IPS-18c (cell line): ENCODE data around the gene JAG2.
"Not testable (repeated sequence)": the region's sequence is repeated elsewhere in the genome, so short reads cannot be mapped to it uniquely, and the experiment has no call there.

Source experiments
- H3K4me3 ChIP-seq: 2 replicates; pipeline ENCODE4 v1.7.0; 2013; ENCODE audit warnings: low read depth, mild to moderate bottlenecking, low read length, moderate library complexity; ENCODE audit not compliant: insufficient read depth
- H3K9me3 ChIP-seq: one replicate; pipeline ENCODE4 v1.6.1; 2013; ENCODE audit warnings: mild to moderate bottlenecking, low read length, moderate library complexity; ENCODE audit not compliant: control insufficient read depth, insufficient read depth

The JAG2 gene

GRCh38 chr14:105120056-105120455, 48.5 kb downstream of the JAG2 start:
- Histone ChIP-seq H3K9me3 (no peaks in the 10 kb centered on the region), H3K4me3 (no peak overlapping the region)

- no peak overlapping the region for H3K4me3 ChIP-seq
- no peaks in the 10 kb centered on the region for H3K9me3 ChIP-seq
These were observed 49.1 kb downstream of the JAG2 start for GRCh38 chr14:105119408-105120025.

DNA sequence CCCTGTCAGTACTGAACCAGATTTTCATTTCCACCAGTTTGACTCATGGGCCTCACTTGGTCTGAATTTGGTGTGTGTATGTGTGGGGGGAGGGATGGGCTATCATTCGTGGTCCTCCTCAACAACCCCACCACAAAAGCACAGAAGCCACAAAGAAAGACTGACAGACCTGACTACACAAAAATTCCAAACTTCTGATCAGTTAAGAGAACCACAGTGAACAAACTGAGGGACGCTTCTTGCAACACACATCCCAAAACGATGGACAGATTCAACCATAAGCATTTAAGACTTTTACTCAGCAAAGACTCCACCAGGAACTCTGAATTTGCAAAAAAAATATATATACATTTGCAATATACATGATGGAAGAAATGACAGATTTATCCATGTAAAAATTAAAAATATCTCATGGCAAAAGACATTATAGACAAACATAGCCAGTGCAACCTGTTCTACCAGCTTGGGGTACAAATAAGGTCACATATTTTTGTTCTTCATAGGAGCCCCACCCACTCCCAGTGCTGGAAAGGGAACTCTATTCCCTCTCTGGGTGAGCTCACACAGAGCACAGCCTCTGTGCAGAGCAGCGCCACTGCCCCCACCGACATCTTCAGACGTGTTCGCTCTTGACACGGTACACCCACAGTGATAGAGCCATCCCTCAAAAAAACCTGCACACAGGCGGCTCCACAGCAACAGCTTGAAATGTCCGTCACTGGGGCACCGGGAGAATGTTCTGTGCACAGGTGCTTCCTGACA, 49.7 kb downstream of the JAG2 start:
- Histone ChIP-seq H3K4me3 (no peak overlapping the region), H3K9me3 (no peaks in the 10 kb centered on the region)

DNA sequence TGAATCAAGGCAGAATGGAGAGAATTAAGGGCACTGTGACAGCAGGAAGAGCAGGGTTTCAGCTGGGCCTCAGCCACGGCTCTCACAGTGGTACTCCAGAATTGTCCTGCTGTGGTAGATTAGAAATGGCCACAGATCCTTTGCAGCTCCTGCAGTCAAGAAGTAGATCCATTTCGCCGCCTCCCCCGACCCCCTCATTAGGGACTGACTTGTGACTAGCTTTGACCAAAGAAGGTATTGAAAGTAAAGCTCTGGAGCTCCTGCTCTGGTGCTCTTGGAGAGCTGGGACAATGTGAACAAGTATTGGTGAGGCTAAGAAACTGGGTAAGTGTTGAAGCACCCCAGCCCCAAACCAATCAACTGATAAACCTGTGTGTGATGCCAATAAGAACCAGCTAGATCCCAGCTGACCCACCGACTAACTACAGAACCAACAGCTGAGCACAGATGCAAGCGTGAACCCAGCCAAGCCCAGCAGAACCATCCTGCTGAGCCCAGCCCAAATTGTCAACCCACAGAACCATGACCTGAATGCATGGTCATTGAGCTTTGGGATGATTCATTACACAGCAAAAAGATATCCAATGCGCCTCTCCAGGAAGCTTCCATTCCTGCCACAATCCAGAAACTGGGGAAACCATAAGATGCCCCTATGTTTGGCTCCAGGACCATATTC, 50.7 kb downstream of the JAG2 start:
- Histone ChIP-seq H3K9me3 (no peaks in the 10 kb centered on the region), H3K4me3 (no peak overlapping the region)

- Histone ChIP-seq H3K9me3 (no peaks in the 10 kb centered on the region), H3K4me3 (no peak overlapping the region)
These were observed 51.3 kb downstream of the JAG2 start for GRCh38 chr14:105117257-105117646.

GRCh38 chr14:105116451-105117256, 51.9 kb downstream of the JAG2 start:
- no peaks in the 10 kb centered on the region for H3K9me3 ChIP-seq
- H3K4me3 ChIP-seq: no peak overlapping the region

DNA sequence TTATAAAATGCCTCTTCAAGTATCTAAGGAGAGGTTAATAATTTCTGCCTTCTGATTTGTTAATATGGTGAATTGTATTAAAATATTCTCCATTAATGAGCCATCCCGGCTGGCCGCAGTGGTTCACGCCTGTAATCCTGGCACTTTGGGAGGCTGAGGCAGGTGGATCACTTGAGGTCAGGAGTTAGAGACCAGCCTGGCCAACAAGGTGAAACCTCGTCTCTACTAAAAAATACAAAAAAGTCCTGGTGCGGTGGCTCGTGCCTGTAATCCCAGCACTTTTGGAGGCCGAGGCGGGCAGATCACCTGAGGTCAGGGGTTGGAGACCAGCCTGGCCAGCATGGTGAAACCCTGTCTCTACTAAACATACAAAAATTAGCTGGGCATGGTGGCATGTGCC, 59.3 kb downstream of the JAG2 start:
- not testable (repeated sequence) for H3K9me3 ChIP-seq, H3K4me3 ChIP-seq

- no peak overlapping the region for H3K4me3 ChIP-seq
- no peaks in the 10 kb centered on the region for H3K9me3 ChIP-seq
These were observed 60.1 kb downstream of the JAG2 start for GRCh38 chr14:105108516-105108864.

DNA sequence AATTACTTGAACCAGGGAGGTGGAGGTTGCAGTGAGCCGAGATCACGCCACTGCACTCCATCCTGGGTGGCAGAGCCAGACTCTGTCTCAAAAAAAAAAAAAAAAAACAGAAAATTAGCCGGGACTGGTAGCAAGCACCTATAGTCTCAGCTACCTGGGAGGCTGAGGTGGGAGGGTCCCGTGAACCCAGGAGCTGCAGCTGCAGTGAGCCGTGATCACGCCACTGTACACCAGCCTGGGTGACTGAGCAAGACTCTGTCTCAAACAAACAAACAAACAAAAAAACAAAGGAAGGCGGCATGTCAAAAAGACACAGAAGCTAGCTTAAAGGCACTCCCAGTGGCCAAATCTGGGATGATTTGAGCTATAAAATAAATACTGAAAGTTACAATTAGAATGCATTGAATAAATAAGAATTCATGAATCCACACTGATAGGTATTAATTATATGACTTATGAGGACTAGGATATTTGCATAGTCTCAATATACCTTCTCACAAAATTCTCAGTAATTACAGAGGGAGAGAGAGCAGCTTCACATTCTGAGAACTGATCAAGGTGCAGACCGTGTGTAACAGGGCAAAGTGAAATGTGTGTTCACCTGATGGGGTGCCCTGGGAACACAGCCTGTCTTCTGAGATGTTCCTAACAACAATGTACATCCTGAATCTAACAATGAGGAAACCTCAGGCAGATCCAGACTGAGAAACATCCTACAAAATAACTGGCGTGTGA, 60.6 kb downstream of the JAG2 start:
- Histone ChIP-seq H3K9me3 (no peaks in the 10 kb centered on the region), H3K4me3 (no peak overlapping the region)

DNA sequence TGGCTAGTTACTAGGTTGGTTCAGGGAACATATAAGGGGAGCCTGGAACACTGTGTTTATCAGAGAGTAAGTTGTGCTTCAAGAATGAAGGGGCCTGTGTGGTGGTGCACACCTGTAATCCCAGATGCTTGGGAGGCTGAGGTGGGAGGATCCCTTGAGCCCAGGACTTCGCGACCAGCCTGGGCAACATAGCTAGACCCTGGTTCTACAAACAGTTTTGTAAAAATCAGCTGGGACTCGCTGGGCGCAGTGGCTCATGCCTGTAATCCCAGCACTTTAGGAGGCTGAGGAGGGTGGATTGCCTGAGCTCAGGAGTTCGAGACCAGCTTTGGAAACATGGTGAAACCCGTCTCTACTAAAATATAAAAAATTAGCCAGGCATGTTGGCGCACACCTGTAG, 61.2 kb downstream of the JAG2 start:
- Histone ChIP-seq H3K4me3 (no peak overlapping the region), H3K9me3 (no peaks in the 10 kb centered on the region)

GRCh38 chr14:105105158-105105557, 63.4 kb downstream of the JAG2 start:
- H3K4me3 ChIP-seq: no peak overlapping the region
- no peaks in the 10 kb centered on the region for H3K9me3 ChIP-seq

GRCh38 chr14:105102893-105103292, 65.7 kb downstream of the JAG2 start:
- peaks cover 2% of the 10 kb centered on the region for H3K9me3 ChIP-seq
- no peak overlapping the region for H3K4me3 ChIP-seq

DNA sequence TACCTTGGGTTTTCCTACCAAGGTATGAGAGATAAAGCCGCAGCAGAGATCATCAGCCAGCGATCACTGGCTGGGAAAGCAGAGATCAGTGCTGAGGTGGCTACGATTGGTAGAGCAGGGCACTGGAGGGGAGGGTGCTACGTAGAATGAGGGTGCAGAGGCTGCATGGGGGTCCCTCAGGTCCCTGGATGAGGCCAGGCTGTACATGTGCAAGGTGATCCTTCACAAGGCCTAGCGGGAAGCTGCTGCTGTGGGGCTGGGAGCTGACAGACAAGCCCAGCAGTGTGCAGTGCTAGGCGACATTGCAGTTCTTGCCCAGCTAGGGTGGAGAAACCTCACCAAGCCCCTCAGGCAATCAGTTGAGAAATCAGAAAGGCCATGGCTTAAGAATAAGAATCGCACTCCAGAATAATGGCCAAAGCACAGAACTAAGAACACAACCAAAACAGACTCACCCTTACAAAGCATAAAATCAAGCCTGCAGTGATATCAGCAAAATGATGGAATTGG, 66.2 kb downstream of the JAG2 start:
- Histone ChIP-seq H3K4me3 (no peak overlapping the region), H3K9me3 (peaks cover 2% of the 10 kb centered on the region)

GRCh38 chr14:105100910-105101309, 67.7 kb downstream of the JAG2 start:
- Histone ChIP-seq H3K4me3 (no peak overlapping the region), H3K9me3 (peaks cover 2% of the 10 kb centered on the region)

DNA sequence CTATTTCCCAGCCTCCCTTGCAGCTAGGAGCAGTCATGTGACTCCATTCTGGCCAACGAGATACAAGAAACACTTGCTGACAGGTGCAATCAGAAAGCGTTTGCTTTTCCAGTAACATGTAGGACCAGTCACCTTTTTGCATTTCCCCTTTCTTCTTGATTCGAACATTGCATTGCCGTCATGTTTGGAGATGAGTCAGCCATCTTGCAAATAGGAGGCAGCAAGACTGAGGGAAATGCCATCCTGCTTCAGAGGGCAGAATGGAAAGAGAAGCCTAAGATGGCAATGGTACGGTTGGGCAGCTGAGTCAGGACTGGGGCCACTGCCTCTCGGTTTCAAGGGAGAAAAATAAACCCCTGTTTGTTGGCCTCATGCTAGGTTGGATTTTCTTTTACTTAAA, 68.8 kb downstream of the JAG2 start:
- no peak overlapping the region for H3K4me3 ChIP-seq
- peaks cover 2% of the 10 kb centered on the region for H3K9me3 ChIP-seq

- Histone ChIP-seq H3K9me3 (peaks cover 2% of the 10 kb centered on the region), H3K4me3 (no peak overlapping the region)
These were observed 70.3 kb downstream of the JAG2 start for GRCh38 chr14:105098316-105098715.

- Histone ChIP-seq H3K9me3 (peaks cover 2% of the 10 kb centered on the region), H3K4me3 (no peak overlapping the region)
These were observed 70.8 kb downstream of the JAG2 start for GRCh38 chr14:105097794-105098127.
